GM18526 (cell line): ENCODE results near the gene C19orf67.

ENCODE experiments used
- POLR2A ChIP-seq: IDR thresholded peaks from 3 replicates; pipeline ENCODE4 v1.6.1; 2011; ENCODE audit not compliant: insufficient read length; ENCODE audit errors: extremely low read depth

C19orf67 gene

DNA sequence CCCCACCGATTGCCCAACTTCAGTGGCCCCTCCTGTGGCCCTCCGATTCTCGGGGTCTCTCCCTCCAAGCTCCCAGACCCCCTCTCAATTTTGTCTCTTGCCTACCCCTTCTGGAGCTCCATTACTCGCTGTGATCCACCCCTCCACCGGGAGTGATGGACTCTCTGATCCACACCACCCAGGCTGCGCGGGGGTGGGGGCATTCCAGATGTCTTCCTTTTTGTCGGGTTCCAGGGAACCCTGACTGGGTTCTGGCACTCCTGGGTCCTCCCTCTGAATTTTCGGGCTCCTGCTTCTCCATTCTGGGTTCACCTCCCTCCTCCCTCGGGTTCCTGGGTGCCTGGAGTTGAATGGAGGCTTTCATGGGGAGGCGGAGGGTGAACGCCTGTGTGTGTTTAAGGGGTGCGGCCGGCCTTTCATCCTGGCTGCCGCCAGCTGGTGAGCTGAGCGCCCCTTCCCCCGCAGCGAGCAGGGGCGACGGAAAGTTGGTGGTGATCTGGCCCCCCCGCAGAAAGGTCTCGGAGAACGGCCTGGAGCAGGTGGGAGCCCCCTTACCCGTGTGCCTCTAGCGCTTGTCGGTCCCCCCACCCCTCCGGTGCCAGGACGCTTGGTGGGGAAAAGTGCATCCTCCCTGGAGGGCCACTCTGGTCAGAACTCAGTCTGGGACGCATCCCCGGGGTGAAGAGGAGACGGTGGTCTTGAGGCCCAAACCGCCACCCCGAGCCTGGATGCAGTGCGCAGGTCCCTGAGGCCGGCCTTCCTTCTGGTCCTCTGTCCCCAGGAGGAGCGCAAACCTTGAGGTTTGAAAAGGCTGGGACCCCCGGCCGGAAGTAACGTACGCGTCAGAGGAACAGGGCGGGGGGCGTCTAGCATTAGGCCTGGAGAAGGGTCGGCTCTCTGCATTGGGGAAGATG, 11.4 kb downstream of the C19orf67 start:
- TF ChIP-seq POLR2A = no peak

DNA sequence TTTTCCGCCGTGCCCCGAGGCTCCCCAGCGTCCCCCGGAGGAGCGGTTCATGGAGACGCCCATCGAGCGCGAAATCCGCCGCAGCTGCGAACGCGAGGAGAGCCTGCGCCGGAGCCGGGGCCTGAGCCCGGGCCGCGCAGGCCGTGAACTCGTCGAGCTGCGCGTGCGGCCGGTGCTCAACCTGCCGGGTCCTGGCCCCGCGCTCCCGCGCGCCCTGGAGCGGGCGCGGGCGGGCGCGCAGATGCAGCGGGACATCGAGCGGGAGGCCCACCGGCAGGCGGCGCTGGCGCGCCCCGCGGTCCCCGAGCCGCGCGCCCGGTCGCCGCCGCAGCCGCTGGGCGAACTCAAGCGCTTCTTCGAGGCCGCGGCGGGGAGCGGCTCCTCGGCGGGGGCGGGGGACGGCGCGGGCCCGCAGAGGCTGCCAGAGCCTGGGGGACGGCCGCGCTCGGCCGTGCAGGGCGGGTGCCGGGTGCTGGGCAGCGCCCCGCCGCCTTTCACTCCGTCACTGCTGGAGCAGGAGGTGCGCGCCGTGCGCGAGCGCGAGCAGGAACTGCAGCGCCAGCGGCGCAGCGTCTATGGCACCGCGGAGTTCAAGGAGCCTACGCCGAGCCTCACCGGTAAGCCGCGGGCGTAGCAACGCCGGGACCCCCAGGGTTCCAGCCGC, 12.2 kb downstream of the C19orf67 start:
- no peak for TF ChIP-seq POLR2A

DNA sequence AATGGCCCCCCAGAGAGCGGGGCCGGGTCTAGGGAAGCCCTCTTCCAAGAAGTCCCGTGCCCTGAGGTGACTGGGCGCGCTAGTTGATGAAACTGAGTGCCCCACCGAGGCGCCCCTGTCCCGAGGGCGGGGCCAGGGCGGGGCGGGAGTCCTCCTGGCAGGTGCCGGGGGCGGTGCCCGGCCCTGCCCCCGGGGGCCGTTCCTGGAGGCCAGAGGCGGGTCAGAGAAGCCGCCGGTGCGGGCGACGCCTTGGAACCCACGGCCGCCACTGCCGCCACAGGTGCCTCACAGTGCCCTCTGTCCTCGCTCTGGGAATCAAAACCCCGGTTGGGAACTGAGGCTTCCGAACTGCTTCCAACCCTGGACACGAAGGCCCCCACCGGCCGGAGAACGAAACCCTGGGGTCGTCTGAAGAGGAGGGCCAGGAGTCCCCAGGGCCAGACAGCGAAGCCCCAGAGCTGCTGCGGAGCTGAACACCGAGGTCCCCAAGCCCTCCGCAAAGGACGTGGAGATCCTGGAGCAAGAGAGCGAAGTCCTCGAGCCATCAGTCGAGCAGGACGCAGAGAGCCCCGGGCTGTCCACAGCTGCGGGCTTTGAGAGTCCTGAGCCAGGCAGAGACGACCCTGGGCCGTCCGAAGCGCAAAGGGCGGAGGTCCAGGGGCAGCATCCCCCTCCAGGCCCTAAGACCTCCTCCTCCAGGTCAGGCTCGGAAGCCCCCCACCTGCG, 12.9 kb downstream of the C19orf67 start, which contains the start of gene MISP3:
Gene MISP3, plus strand, starts transcription at position 252 of the 726 bp plus-strand sequence. CDS start 524 bp downstream, outside the sequence.
- no peak for TF ChIP-seq POLR2A

DNA sequence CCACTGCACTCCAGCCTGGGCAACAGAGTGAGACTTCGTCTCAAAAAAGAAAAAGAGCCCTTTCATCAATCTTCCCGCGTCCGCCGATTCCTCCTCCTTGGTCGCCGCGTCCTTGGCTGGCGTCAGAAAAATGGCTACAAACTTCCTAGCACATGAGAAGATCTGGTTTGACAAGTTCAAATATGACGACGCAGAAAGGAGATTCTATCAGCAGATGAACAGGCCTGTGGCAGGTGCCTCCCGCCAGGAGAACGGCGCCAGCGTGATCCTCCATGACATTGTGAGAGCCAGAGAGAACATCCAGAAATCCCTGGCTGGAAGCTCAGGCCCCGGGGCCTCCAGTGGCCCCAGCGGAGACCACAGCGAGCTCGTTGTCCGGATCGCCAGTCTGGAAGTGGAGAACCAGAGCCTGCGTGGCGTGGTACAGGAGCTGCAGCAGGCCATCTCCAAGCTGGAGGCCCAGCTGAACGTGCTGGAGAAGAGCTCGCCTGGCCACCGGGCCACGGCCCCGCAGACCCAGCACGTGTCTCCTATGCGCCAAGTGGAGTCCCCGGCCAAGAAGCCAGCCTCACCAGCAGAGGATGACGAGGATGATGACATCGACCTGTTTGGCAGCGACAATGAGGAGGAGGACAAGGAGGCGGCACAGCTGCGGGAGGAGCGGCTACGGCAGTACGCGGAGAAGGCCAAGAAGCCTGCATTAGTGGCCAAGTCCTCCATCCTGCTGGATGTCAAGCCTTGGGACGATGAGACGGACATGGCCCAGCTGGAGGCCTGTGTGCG, 15.1 kb downstream of the C19orf67 start:
- TF ChIP-seq POLR2A = no peak

DNA sequence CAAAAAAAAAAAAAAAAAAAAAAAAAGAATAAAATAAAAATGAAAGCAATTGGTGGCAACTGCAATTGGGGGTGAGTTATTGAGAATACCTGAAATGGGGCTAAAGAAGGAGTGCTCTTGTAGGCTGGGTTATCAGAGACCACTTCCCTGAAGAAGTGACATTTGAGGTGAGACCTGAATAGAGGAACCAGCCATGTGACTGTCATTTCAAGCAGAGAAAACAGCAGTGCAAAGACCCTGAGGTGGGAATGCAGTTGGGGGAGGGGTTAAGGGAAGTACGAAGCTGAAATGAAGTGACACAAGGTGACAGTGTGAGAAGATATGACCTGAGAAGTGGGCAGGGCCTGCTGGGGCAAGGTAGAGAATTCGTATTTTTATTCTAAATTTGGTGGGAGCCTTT, 19.4 kb downstream of the C19orf67 start:
- TF ChIP-seq POLR2A = no peak

DNA sequence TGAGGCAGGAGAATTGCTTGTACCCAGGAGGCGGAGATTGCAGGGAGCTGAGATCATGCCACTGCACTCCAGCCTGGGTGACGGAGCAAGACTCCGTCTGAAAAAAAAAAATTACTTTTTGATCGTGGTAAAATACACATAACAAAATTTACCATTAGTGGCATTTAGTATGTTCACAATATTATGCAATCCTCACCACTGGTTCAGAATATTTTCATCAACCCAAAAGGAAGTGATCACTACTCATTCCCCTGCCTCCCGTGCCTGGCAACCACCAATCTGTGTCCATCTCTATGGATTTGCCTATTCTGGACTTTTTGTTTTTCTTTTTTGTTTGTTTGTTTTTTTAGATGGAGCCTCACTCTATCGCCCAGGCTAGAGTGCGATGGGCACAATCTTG, 22.5 kb downstream of the C19orf67 start:
- TF ChIP-seq POLR2A = no peak

DNA sequence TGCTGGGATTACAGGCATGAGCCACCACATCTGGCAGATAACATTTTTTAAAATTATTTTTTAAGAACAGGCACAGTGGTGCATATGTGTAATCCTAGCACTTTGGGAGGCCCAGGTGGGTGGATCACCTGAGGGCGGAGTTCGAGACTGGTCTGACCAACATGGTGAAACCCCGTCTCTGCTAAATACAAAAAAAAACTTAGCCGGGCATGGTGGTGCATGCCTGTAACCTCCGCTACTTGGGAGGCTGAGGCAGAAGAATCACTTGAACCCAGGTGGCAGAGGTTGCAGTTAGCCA, 23.1 kb downstream of the C19orf67 start:
- no peak for TF ChIP-seq POLR2A

DNA sequence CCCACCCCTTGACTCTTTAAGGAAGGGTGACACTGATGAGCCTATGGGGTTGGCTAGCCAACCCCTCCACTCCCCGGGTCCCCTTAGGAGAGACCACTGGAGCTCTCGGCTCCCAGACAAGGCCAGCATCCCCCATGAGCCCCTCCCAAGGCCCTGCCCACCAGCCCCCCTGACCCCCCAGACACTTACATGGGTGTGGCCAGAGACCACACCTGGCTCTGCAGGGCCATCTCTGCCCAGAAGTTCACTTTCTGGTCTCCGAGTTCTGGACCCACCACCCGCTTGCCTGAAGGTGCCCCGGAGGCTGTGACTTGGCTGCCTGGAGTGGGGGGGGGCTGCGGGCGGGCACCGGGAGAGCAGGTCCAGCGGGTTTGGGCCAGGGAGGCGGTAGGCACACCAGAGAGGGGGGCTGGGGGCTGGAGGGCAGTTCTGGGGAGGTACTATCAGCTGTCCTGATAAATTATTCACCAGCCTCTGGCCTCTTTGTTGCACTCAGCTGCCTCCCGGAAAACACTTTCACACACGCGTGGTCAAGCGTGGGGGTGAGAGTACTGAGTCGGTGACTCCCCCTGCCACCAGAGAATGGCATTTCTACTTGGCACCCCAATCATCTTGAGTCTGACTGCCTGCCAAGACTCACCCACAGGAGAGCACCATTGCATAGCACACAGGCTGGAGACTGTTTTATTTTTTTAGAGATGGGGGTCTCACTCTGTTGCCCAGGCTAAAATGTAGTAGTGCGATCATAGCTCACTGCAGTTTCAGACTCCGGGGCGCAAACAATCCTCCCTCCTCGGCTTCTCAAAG, 23.6 kb downstream of the C19orf67 start, which contains the start of gene PALM3:
Gene PALM3, minus strand, starts transcription at position 326 of the 807 bp plus-strand sequence. Its CDS starts 96 bp downstream, at position 230.
- no peak for TF ChIP-seq POLR2A

DNA sequence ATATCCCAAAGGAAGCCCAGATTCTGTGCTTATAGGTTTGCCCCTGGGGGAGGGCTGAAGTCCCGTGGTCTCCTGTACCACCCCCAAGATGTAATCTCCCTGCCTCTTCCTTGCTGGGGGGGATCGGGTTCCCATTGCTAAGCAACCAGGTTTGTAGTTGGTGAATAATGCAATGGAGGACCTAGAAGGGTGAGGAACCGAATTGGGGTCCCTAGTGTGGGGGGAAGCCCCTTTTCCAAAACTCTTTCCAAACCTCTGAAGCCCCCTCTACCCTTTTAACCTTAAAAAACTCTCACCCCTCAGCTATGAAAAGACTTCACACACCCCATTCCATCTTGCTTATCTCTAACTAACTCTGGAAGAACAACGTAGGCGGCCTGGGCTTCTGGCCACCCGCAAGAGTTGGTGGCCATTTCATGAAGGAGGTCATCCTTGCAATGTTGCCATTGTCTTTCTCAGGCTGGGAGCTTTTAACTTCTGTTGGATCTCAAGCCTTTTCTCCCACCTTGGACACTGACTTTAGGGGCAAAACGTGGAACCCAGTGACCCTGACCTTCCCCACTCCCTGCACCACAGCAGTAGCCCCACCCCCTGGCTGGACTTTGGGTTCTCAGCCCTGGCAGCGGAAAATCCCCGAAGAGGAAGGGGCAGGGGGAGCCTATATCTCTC, 24.4 kb downstream of the C19orf67 start:
- TF ChIP-seq POLR2A = no peak

DNA sequence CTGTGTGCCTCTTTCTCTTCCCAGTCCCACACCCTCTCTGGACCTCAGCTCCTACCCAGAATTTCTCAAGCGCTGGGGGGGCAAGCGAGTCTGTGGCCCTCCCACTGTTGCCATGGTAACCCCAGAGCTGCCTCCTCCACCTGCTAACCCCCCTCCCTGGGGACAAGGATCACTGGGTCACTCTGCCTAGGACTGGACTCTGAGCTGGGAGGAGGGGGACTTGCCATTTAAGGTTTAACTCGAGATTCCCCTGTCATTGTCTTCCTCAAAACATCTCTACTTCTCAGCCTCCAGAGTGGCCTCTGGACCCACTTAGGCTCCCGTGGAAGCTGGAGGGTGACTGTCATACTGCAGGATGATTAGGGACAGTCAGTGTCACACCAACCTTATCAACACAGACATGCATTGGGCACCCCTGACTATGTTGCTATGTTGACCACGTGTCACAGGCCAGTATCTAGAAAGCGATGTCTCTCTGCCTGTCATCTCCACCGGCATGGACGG, 25.9 kb downstream of the C19orf67 start:
- TF ChIP-seq POLR2A = no peak

DNA sequence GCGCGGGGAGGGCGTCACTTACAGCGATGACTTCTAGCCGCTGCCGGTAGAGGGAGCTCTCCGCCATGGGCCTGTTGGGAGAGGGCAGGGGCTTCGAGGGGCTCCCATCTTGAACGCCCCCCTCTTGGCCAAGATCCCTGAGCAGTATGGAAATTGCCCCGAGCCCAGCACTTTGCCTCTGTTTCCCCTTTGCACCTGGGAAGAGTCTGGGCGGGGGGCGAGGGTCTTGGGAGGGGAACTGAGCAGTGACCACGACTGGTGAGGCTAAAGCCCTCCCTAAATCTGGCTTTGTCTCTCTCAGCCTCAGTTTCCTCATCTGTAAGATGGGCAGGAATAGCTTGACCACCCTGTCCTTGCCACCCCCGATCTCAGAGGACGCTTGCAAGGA, 26.5 kb downstream of the C19orf67 start:
- no peak for TF ChIP-seq POLR2A

DNA sequence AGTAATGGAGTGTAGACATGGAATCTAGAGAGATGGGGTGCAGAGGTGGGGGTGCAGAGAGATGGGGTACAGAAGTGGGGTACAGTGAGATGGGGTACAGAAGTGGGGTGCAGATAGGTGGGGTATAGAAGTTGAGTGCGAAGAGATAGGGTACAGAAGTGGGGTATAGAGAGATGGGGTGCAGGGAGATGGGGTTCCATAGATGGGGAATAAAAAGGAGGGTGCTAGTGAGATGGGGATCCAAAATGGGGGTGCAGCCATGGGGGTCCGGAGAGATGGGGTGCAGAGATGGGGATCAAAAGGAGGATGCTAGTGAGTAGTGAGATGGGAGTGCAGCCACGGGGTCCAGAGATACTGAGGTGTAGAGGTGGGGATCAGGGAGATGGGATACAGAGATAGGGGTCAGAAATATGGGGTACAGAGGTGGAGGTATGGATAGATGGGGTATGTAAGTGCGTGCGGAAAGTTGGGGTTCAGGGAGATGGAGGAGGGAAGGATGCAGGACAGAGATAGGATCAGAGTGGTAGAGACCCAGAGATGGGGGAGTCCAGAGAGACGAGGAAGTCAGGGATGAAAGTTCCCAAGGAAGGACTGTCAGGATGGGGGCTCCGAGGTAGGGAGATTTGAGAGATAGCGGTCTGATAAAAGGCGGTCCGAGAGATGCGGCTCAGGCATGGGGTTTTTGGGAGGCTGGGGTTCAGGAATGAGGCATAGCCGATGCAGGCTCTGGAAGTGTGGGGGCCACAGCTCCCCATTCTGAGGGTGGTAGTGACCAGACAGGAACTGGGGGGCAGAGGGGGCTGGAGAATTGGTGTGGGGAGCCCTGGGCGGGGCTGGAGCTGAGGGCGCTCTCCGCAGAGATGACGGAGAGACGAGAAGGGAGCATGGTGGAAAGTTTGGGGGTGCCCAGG, 27.1 kb downstream of the C19orf67 start:
- no peak for TF ChIP-seq POLR2A
